ENCODE measurements around the gene SFI1. TPM values are rescaled to one million over a fixed set of nuclear protein-coding genes. Genes with fewer than 3 reads are reported as not detected.

The SFI1 gene
- total RNA-seq, 1 donor from 2014 or later: 238 TPM

GRCh38 chr22:31661851-31662667, 165.7 kb downstream of the SFI1 start, which contains the start of gene PISD:
TSS of gene PISD (minus strand) at chr22:31662215. CDS start at chr22:31662208, 7 bp downstream.
- intact Hi-C loops (cut with micrococcal nuclease): loop anchor here (1.0 to 10.0 kb wide), 9 partner anchors 14 to 811 kb away; partner anchors contain the start of genes PRR14L and RTCB

- intact Hi-C loops (cut with micrococcal nuclease): loop anchor here (1.0 to 10.0 kb wide), 9 partner anchors 14 to 811 kb away; partner anchors contain the start of genes PRR14L and RTCB
Observed at GRCh38 chr22:31662668-31663037, 166.3 kb downstream of the SFI1 start.

Other genes with a start within 250 kb of the SFI1 start
- 54.4 and 55.9 TPM in 2 replicates for gene PIK3IP1, start 204.0 kb upstream of the SFI1 start, total RNA-seq
- 27.4 and 31.0 TPM in 2 replicates for gene PATZ1, start 150.2 kb upstream of the SFI1 start, total RNA-seq
- 78.8 and 85.1 TPM in 2 replicates for gene DRG1, start 96.9 kb upstream of the SFI1 start, total RNA-seq
- gene EIF4ENIF1, start 6.7 kb upstream of the SFI1 start, total RNA-seq: 63.6 and 65.3 TPM in 2 replicates
- 26.9 and 30.8 TPM in 2 replicates for gene PISD, start 165.7 kb downstream of the SFI1 start, total RNA-seq